ENCODE data around the gene LTBR. TPM values are rescaled to one million over a fixed set of nuclear protein-coding genes. Genes with fewer than 3 reads are reported as not detected.
A peak's percentile ranks its signal among the peaks of the same experiment; 100 is the strongest.
"Not testable (repeated sequence)": the region's sequence is repeated elsewhere in the genome, so short reads cannot be mapped to it uniquely, and the experiment has no call there.

The LTBR gene
- 32.3 and 51.3 TPM in 2 replicates for total RNA-seq (2014; rRNA removed; shearing (Covaris generic))

DNA sequence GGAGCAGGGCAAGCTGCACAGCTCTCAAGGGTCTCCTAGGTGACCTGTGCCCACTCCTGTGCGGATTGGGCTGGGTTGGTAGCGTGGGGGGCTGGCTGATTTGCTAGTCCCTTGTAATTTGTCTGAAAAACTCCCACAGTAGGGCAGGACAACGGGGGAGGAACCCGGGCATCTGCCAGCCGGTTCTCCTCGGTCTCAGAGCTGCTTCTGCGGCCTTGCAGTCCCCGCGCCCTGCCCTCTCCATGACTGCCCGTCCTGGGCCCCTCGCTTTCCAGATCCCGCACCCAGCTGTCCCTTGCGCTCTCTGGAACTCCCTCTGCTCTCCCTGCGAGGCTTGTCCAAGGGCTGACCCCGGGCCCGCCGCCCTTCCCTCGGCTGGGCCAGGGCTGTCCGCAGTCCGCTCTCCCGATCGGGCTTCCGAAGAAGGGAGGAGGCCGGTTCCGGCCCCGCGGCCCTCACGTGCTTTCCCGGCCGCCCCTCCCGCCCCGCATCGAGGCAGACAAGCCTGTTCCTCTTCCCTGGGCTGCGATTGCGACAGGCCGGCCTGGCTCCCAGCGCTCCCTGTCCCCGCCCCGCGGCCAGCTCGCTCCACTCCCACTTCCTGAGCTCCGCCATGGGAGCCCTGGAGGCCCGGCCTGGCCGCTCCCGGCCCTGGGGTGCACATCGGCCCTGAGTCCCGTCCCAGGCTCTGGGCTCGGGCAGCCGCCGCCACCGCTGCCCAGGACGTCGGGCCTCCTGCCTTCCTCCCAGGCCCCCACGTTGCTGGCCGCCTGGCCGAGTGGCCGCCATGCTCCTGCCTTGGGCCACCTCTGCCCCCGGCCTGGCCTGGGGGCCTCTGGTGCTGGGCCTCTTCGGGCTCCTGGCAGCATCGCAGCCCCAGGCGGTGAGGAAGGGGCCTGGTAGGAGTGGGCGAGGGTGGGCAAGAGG lies at the start of gene LTBR:
Gene LTBR, plus strand, starts transcription at position 591 of the 927 bp plus-strand sequence. Its CDS starts 197 bp downstream, at position 788.
- peak; percentile 91 for DNase-seq (ENCODE audit: low read depth)

DNA sequence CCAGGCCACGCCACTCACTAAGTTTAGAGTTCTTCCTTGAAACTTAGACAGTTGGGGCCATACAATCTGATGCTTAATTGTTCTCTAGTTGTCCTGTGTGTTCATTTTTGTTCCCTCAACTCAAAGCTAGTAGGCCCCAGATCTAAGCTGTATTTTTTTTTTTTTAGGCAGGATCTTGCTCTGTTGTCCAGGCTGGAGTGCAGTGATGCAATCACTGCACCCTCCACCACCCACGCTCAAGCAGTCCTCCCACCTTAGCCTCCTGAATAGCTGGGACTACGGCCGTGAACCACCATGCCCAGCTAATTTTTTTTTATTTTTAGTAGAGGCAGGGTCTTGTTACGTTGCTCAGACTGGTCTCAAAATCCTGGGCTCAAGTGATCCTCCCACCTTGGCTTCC lies 49.6 kb upstream of the LTBR start:
- DNase-seq (ENCODE audit: low read depth), result no peak

DNA sequence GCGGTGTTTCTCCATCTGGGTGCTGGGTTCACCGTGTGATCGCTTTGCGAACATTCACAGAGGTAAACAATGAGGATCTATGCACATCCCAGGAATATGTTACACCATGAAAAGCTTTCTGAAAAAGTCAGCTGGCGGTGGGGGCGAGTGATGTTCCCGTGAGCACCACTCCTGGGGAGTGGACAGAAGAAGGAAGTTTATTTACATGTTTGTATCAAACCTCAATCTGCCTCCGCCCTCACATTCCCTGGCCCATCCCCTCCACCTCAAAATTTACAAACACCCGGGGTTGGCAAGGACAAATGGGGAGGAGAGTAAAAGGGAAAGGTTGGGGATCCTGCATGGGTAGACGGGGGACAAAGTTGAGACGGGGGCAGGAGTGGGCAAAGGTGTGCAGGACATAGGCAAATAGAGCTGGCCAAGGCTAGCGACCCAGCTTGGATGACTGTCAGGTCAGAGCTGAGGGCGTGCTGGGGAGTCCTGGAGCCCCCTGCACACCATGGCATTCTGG lies 49.0 kb upstream of the LTBR start:
- no peak for DNase-seq (ENCODE audit: low read depth)

DNA sequence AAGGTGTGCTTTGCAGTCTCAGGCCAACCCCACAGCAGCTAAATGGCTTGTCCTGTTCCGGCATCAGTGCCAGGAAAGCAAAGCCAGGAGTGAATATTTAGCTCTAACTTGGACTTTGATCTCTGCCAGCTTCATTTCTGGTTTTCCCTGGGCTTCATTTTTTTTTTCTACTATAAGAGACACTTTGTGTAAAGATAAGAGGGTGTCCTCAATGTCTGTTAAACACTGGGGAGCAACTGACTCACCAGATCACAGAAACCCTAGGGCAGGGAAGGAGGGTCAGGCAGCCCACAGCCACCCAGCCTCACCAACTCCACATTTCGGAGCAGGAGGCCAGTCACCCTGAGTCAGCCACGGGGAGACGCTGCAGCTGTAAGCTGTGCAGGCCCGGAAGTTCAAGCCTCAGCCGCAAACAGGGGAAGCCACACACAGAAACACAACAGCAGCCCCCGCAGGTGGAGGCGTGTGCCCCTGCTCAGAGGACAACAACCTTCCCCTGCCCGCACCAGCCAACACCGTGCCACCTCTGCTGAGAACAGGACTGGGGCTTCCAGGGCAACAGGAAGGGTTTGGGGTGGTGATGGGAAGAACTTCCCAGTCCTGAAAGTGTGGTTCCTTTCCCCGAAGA lies 48.4 kb upstream of the LTBR start:
- peak; percentile 90 for DNase-seq (ENCODE audit: low read depth)

DNA sequence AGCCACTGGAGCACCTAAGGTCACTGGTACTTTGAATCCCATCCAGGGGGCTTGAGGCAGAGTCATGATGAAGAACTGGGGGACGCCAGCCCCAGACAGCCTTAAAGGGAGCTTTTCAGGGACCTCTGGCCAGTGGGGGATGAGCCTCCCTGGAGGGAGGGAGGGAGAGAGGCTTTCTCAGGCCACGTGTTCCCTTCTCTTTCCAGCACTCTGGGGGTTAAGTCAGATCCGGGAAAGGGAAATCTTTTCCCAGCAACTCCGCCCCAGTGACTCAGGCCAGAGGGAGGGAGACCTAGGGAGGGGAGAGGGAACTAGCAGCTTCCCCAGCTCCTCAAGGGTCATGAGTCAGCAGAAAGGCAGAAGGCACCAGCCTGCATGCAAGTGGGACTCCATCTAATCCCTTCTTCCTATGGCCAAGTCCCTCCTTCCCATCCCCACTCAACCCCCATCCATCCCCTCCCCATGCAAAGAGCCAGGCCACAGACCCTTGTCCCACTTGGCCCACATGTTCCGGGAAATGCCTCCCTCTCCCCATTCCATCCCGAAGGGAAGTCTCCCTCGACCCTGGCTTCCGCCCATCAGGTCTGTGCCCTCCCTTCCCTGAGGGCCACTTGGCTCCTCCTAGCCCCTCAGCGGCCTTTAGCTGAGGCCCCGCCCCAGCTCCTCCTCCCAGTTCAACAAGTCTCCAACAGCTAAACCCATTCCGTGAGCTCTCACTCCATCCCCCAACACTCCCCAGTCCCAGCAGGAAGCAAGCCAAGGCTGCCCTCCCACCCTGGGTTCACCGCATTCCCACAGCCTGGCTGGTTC lies 47.7 kb upstream of the LTBR start:
- peak; percentile 98 for DNase-seq (ENCODE audit: low read depth)

DNA sequence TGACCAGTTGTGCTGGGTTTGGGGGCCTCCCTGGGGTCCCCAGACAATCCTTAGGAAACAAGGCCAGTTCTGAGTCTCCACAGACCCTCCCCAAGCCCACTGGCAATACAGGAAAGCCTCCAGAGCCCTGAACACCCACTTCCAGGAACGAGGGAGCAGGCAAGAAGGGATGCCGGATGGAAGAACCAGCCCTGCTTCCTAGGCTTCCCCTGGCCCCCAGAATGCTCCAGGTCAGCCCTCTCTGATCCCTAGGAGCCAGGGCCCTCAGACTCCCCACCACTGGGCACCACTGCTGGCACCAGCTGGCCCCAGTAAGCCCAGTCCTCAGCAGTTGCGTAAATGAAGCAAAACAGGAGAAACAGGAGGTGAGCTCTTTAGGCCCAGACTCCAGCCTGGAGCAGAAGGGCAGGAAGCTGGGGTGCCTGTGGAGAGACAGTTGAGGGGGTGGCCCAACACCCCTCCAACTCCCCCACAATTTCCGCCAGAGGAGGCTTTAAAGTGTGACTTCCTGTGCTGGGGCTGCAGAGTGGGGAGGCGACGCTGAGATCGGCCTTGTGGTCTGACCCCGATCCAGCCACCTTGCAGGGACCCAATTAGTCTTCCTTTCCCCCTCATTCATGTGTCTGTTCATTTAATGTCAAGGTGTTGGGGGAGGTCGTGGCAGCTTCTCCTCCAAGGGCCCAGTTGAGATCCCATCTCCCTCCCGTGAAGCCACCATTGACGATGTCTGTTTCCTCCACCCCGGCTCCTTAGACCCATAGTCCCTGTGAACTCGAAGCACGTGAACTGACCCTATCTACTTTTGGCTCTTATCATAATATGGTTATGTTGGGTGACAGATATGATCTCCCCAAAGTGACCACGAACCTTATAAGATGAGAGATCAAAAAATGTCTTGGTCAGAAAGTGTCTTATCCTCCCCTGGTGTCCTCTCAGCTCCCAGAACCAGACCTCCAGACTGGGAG lies 46.8 kb upstream of the LTBR start:
- peak; percentile 37 for DNase-seq (ENCODE audit: low read depth)

DNA sequence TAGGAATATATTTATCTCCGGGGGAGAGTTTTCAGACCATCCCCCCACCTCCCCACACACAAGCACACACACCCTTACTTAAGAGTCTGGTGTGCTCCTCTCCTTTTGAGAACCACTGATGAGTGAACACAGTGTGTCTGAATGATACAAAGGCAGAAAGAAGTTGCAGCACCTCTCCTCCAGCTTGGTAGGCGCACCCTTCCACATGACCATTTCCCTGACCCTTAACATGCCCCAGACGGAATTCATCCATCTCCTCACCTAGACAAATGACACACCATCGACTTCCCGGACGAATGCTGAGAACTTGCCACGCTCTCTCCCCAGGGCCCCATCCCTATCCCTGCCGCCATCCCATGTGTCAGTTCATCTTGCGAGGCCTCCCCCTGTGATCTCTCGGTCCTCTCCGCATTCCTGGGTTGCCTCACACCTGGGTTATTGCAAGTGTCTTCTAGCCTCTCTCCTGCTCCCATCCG lies 46.0 kb upstream of the LTBR start:
- DNase-seq (ENCODE audit: low read depth), result no peak

DNA sequence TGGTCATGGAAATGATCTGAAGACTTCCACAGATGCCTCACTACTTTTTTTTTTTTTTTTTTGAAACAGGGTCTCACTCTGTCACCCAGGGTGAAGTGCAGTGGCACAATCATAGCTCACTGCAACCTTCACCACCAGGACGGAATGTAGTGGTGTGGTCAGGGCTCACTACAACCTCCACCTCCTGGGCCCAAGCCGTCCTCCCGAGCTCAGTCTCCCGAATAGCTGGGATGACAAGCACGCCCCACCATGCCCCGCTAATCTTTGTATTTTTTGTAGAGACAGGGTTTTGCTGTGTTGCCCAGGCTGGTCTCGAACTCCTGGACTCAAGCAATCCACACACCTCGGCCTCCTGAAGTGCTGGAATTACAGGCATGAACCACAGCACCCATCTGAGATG lies 45.4 kb upstream of the LTBR start:
- not testable (repeated sequence) for DNase-seq (ENCODE audit: low read depth)

DNA sequence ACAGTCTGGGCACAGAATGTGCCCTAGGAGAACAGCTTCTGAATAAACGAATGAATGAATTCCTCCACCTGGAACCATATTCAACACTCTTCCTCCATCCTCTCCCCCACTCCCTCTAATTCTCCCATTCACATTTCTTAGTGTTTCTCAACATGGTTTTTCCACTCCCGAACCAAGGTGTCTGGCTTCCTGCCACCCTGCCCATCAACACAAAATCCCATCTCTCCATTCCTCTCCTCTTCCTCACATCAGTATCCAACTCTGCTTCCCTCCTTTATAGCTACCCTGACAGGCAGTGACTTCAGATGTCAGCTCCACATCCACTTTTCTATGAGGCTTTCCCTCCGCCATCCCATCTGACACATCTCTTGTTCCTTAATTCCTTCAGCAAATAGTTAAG lies 45.0 kb upstream of the LTBR start:
- DNase-seq (ENCODE audit: low read depth), result no peak

DNA sequence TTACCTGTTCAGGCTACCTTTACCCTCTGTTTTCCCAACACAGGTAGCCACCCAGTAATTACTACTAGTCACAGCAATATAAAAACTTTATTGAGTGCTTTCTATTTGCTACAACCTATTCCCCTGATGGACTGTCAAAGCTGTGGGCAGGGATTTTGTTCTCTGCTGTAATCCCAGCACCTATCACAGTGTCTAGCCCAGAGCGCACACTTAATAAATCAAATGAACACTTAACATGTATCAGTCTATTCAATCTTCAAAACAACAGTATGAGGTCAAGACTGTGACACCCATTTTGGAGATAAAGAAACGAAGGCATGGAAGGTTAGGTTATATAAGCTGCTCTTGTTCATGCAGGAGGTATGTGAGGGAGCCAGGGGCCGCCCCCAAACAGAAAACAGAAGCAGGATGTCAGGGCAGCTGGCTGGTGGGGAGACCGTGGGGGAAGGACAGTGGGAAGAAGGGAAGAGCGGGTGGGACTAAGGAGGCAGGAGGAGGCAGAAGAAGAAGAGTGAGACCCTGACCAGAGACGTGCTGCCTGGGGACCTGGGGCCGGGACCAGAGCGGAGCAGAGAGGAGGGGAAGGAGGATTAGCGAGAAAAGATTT lies 43.8 kb upstream of the LTBR start:
- peak; percentile 66 for DNase-seq (ENCODE audit: low read depth)

DNA sequence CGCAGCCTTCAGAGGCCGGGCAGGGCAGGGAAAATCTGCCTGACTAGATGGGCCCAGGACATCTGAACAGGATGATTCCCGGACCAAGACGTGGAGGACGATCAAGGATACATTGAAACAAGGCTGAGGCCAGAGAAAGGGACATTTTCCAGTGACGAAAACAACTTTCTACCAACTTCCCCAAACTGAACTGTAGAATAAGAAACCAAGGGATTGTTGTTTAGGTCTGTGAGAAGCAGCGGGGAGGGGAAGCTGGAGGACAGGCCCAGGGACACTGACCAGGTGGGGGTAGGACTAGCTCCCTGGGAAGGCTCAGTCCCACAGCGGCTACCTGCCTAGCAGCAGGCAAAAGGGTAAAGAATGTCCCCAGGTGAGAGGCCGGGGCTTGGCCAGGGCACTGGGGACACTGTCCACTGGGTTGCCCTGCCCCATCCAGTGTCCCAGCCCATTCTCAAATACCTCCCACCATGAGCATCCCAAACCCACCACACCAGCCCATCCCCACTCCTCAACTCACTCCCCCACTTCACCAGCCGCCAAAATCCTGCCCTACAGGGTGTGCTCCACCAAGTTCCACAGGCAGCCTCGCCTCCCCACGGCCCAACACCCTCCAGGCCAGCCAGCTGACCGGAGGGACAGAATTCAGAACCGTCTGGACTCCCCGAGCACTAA lies 43.1 kb upstream of the LTBR start:
- DNase-seq (ENCODE audit: low read depth), result no peak

DNA sequence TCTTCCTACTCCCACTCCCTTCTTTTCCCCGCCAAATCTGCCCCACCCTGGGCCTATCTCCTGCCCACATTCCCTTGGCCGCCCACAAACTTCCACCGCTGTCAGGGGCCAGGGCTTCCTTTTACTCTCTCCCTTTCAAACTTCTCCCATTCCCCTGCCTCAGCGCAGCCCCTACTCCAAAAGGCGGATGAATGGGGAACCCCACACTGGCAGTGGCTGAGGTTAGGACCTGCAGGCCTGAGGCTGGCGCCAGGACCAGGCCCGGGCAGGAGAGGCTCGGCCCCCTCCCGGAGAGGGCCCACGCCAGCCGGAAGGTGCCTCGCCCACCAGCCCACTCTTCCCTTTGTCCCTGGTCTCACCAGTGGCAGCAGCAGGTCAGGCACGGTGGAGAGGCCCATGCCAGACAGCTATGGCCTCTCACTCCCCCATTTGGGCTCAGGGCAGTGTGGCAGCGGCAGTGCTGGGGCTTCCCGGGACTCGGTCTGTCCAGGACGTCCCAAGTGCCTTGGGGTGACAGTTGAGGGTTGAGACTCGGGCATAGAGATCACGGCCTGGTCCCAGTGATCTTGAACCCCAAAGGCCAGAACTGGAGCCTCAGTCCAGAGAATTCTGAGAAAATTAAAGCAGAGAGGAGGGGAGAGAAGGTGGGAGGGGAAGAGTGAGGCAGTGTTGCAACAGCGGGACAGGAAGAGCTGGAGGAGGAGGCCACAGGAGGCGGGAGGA lies 42.4 kb upstream of the LTBR start, which contains the start of gene TNFRSF1A:
Gene TNFRSF1A, minus strand, starts transcription at position 660 of the 723 bp plus-strand sequence. Its CDS starts 262 bp downstream, at position 398.
- peak; percentile 79 for DNase-seq (ENCODE audit: low read depth)

DNA sequence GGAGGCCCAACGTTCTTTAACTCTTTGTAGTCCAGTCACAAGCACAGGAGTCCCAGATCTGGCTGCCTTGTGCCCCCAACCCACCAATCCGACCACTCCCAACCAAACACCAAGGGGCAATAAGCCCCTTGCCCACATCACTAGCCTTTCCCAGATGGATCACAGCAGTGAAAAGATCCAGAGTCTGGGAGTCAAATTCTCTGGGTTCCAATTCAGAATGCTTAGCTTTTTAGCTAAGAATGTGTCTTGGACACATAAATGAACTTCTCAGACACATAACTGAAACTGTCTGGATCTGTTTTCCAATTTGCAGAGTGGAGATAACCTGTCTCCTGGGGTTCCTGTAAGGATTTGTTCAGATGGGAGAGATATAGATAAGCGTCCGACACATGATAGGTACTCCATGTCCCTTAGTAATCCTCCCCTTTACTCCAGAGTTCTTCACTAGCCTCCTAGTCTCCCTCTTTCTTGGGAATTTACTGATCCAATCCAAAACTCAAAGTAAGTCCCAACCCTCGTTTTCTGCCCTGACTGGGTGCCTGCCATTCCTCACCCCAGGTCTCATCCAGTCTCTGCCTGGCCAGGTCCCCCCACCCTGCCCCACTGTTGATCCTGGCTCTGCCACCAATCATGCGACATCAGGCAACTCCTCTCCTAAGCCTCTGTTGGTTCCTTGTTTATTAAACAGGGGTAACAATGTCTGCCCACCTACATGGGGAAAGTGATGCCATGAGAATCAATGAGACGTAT lies 41.6 kb upstream of the LTBR start:
- no peak for DNase-seq (ENCODE audit: low read depth)

DNA sequence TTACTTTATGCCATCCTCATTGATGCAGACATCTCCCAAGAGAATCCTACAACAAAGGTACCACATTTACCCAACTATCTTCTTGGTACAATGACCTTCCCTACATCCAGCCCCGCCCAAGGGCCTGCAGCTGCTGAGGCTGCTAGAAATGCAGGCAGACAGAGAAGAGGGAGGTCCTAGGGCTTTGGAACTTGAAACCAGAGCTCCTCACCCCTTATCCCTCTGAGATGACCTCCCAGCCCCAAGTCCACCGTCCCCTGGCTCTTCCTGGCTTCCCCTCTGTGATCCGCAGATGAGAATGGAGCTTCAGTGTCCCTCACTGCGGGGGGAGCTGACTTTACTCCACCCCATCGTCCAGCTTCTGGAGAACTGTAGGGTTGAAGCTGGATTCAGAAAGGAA lies 40.4 kb upstream of the LTBR start:
- no peak for DNase-seq (ENCODE audit: low read depth)

DNA sequence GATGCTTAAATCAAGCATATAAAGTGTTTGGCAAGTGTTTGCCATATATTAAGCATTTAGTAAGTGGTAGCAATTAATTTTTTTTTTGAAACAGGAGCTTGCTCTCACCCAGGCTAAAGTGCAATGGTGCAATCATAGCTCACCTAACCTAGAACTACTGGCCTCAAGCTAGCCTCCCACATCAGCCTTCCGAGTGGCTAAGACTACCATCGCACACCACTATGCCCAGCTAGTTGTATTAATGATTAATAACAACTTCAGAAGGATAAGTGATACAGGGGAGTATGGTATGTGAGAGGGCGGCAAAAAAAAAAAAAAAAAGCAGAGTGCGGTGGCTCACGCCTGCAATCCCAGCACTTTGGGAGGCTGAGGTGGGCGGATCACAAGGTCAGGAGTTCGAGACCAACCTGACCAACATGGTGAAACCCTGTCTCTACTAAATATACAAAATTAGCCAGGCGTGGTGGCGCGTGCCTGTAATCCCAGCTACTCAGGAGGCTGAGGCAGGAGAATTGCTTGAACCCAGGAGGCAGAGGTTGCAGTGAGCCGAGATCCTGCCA lies 39.8 kb upstream of the LTBR start:
- not testable (repeated sequence) for DNase-seq (ENCODE audit: low read depth)

DNA sequence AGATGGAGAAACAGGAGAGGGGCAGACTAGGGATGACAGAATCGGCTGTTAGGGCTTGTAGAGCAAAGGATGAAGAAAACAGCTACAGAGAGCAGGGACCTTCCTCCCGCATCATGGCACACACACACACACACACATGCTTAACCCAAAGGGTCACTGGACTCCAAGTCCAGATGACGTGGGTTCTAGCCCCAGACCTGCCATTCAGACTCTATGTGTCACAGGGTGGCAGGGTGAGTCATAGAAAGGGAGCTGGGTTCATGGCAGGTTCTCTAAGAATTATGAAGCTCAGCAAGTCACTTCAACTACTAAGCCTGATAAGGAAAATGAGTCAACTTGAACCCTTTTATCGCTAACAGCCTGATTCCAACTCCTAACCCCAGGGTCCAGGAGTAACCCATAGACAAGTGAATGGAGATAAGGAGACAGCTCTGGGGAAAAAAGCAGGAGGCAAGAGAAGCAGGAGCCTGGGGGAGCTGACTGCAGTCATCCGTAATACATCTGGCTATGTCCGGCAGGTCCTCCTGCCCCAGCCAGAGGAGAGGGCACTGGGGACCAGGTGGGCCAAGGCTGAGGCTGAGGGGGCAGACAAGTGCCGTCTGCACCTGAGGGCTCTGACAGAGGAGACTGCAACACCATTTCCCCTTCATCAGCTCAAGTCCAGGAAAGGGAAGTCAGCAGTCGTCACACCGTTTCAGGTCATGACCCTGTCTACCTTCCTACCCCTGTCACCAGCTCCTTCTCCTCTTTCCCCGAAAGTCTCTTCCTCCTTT lies 38.5 kb upstream of the LTBR start:
- peak; percentile 92 for DNase-seq (ENCODE audit: low read depth)

Measured in RPMI7951 (cell line).